HCT116 (cell line): ENCODE measurements around the gene RGCC.

Experiments
- CTCF ChIP-seq, 3 experiments: fragments of 200-600 bp in 1 of 3; sonication (generic) in 1 of 3; IDR thresholded peaks in 2 of 3; conservative IDR thresholded peaks in 1 of 3; 2 replicates each; pipeline ENCODE4 v1.5.1; 2012 to 2017; ENCODE audit warnings: low read depth in 2 of 3, low read length in 2 of 3, antibody characterized with exemption in 1 of 3, borderline replicate concordance in 1 of 3, control low read depth in 1 of 3, mild to moderate bottlenecking in 1 of 3, mixed read lengths in 1 of 3, mixed run types in 1 of 3, moderate library complexity in 1 of 3; ENCODE audit not compliant: insufficient read depth in 1 of 3
- EZH2phosphoT487 ChIP-seq: fragments of 200-600 bp; IDR thresholded peaks from 2 replicates; pipeline ENCODE4 v1.6.1; 2018; ENCODE audit warnings: antibody characterized with exemption, borderline replicate concordance
- POLR2A ChIP-seq: IDR thresholded peaks from 2 replicates; pipeline ENCODE4 v1.7.0; 2011; ENCODE audit warnings: borderline replicate concordance; ENCODE audit not compliant: insufficient read depth, insufficient read length; ENCODE audit errors: extremely low read depth

- no peak for TF ChIP-seq EZH2phosphoT487
- no peak for TF ChIP-seq POLR2A
- TF ChIP-seq CTCF (IDR thresholded peaks at IDR 0.05 in 2 of 3, conservative IDR thresholded peaks at IDR 0.05 in 1 of 3; ENCODE audit: borderline replicate concordance in 1 of 3, insufficient read depth in 1 of 3, low read depth in 2 of 3, low read length in 2 of 3), result no peak
These were observed 40.1 kb downstream of the RGCC start for GRCh38 chr13:41497436-41497835.
